Adrenal gland (tissue), 5 donors: ENCODE results near the gene PRKCQ.

Experiments
- CTCF ChIP-seq, 6 experiments: fragments of 450-650 bp in 4 of 6; fragments of 200-600 bp in 2 of 6; sonication (generic) in 1 of 6; IDR thresholded peaks; 1 replicate in 5 of 6; 2 replicates in 1 of 6; pipeline versions ENCODE4 v1.5.1 to v1.8.0; 2016 to 2021; ENCODE audit warnings: antibody characterized with exemption in 6 of 6, mild to moderate bottlenecking in 2 of 6, moderate library complexity in 1 of 6
- POLR2A ChIP-seq, 2 donors: fragments of 450-650 bp; IDR thresholded peaks; one replicate each; pipeline ENCODE4 v1.6.1; 2017; ENCODE audit warnings: antibody characterized with exemption in 2 of 2, mild to moderate bottlenecking in 2 of 2, moderate library complexity in 1 of 2
- donor health status: DM: no; HTN: no; CAD: no.

GRCh38 chr10:6601246-6601805 lies 21.2 kb upstream of the PRKCQ start:
- TF ChIP-seq POLR2A (IDR thresholded peaks at IDR 0.05) = no peak
- no peak for TF ChIP-seq CTCF (IDR thresholded peaks at IDR 0.05)
